GM21723 (cell line): Measurements from ENCODE around the gene SLC12A1.
A peak's percentile ranks its signal among the peaks of the same experiment; 100 is the strongest.
"Not testable (repeated sequence)": the region's sequence is repeated elsewhere in the genome, so short reads cannot be mapped to it uniquely, and the experiment has no call there.

Source experiments
- ATAC-seq: cut with Tn5 transposase; IDR thresholded peaks from one replicate; pipeline ENCODE4 v1.9.1; 2021; ENCODE audit warnings: mild to moderate bottlenecking, moderate library complexity; ENCODE audit not compliant: unreplicated experiment

SLC12A1 gene

DNA sequence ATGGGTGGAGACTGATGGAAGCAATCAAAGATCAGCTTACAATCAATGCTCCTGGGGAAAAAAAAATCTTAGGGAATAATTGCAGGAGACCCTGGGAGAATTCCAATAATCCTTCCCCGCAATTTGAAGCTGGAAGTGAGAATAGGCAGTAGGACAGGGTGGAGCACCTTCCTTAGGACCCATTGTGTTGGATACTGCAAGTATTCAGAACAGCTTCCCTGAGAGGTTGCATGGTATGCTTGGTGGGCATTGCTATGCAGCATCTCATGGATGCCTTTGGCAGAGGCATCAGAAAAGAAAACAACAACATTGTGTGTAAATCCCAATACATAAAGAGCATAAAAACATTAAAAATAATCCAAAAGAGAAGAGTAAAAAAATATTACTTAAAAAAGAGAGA, 100.5 kb downstream of the SLC12A1 start:
- no peak for ATAC-seq

DNA sequence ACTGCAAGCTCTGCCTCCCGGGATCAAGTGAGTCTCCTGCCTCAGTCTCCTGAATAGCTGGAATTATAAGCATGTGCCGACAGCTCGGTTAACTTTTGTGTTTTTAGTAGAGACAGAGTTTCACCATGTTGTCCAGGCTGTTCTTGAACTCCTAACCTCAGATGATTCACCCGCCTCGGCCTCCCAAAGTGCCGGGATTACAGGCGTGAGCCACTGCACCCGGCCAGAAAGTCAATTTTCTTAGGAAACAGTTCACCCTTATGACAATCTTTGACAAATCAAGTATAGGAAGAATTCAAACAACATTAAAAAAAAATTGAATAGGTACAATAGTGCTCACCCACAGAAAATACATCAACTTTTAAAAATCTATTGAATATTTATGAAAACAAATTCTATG, 101.5 kb downstream of the SLC12A1 start:
- ATAC-seq: no peak

DNA sequence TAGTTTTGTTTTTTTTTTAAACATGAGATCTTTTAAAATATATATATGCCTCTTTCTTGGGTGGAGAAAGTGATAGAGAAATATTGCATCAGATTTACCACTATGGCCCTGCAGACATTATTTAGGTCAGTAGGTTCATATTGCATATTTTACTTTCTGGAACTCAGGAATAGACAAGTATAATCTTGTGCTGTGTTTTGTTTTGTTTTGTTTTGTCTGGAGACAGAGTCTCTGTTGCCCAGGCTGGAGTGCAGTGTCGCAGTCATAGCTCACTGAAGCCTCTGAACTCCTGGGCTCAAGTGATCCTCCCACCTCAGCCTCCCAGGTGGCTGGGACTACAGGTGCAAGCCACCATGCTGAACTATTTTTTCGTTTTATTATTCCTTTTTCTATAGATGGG, 103.6 kb downstream of the SLC12A1 start:
- ATAC-seq: no peak

DNA sequence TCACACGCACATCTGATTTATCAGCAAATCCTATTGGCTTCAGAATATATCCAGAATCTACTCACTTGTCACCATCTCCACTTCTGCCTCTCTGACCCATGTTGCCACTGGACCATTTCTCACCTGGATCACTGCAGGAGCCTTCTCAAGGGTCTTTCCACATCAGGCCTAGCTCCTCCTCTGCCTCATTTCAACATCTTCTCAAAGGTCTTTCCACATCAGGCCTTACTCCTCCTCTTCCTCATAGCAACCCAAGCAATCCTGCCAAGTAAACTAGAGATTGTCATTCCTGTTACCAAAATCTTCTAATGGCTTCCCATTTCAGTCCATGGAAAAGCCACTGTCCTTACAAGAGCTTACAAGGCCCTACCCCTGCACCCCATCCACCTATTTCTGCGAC, 107.1 kb downstream of the SLC12A1 start:
- ATAC-seq: no peak

DNA sequence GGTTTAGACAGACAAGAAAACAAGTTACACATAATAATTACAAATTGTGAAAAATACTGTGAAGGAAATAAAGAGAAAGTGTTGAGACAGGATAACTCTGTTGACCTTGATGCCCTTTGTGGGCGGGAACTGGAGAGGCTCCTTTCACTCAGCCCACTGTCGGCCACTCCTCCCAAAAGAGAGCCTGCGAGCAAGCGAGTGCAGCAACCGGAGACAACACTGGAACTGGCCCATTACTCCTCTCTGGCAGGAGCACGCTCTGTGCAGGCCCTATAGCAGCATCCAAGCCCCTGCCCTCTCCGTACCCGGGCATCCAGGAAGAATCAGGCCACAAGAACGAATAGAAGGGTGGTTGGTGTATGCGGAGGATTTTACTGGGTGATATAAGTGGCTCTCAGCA, 108.9 kb downstream of the SLC12A1 start:
- ATAC-seq: no peak

DNA sequence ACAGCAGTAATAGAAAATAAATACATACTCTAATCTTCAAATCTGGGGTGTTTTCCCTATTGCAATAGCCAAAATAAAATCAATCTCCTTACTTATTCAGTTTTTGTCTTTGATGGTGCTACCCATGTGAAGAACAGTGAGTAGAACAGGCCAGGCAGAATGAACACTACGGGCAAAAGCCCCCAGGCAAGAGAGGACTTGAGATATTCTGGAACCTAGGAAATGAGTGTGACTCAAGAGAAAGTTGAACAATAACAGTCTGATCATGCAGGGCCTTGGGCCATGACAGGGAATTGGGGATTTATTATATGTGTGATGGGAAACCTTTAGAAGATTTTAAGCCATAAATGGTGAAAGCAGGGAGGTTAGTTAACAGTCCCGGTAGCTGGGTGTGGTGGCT, 111.1 kb downstream of the SLC12A1 start:
- ATAC-seq: no peak

DNA sequence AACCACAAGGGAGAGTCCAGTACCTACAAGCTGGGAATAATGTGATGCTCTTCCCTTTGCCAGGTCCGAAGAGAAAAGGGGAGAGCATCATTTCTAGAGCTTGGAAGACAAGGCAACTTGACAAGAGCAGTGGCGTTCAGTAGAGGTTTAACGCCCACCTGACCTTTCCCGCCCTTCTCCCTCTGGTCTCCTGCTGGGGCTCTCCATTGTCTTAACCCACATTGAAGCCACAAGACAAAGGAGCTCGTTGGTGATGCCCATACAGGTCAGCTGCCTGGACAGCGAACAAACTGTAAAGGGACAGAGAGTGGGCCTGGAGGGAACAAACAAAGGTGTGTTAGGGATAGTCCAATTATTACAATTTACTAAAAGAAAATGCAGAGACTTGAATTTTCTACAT, 112.0 kb downstream of the SLC12A1 start:
- no peak for ATAC-seq

DNA sequence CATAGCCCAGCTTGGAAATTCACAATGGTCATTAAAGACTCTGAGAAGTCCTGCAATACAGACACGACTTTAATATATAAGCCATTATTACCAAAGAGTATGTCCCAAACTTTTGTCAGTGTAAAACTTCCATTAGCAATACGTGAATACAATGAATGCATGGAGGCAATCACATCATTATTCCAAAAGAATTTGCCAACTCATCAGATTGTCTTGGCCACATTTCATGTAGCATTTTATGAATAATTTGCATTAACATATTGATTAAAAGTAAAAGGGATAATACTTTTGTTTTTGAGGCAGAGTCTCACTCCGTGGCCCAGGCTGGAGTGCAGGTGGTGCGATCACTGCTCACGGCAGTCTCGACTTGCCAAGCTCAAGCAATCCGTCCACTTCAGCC, 117.2 kb downstream of the SLC12A1 start:
- ATAC-seq: no peak

DNA sequence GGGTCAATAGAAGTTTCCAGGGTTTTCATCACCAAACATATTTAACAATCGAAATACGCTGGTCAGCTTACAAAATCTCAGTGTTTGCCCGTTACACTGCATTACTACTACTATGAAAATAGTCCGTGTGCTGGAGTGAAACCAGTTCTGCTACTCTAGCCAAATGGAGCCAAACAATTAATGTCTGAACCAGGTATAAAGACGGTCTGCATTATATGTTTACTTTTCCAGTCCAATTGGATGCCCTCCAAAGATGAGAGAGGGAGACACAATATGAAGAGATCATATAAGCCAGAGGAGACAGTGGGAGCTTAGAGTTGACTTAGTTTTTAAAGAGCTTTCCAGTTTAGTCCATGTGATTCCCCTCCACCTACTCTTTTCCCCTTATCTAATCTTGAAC, 118.8 kb downstream of the SLC12A1 start:
- ATAC-seq: no peak

DNA sequence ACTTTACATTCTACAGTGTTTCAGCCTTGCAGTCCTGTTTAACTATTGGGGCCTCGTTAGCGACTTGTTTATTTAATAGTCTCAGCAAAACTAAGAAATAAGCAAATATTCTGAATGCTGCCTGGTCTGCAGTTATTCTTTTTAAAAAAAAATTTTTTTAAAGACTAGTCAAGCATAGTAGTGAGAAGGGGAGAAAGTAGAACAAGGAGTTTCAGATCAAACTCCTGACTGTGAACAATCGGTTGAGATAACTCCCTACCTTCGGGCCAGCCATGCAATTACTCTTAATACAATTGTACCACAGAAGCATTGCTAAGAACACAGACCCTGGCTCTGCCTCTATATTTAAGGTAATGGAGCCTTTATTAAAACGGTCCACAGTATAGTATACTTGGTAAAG, 119.3 kb downstream of the SLC12A1 start:
- peak; percentile 43 for ATAC-seq

DNA sequence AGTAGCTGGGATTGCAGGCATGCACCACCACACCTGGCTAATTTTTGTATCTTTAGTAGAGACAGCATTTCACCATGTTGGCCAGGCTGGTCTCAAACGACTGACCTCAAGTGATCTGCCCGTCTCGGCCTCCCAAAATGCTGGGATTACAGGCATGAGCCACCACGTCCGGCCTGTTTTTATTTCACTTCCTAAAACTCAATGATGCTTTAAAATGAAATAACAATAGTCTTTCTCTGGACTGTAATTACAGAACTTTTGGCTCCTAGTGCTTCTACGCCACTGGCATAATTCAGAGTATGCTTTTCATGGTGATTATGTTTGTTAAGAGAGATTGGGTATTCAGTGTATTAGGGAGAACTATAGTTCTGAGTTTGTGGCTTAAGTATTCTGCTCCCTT, 120.1 kb downstream of the SLC12A1 start:
- not testable (repeated sequence) for ATAC-seq

DNA sequence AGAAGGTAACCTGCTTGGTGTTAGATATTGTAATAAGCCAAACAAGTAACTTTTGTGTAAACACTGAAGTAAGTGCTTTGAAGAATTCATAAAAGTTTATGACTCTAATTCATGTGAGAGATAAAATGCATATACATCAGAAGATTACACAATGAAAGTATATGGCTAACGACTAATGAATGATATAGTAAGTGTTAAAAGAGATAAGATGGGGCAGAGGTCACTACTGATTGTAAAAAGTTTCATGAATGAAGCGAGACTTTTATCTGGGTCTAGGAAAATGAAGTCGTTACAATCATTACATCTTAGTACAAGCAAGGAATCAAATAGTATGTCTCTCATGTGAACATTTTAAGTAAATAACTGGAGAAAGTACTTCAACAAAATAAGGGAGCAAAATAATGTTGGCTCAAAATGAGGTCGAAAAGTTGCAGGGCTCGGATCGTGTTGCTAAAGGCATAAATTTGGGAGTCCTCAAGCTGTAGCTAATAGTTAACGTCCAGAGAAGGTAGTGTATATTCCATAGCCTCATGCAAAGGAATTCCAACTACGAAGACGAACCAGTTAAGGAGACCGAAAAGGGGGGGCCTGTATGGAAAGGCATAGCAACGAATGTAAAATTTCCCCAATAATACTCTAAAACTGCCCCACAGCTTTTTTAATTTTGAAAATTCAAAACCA, 124.1 kb downstream of the SLC12A1 start:
- no peak for ATAC-seq

DNA sequence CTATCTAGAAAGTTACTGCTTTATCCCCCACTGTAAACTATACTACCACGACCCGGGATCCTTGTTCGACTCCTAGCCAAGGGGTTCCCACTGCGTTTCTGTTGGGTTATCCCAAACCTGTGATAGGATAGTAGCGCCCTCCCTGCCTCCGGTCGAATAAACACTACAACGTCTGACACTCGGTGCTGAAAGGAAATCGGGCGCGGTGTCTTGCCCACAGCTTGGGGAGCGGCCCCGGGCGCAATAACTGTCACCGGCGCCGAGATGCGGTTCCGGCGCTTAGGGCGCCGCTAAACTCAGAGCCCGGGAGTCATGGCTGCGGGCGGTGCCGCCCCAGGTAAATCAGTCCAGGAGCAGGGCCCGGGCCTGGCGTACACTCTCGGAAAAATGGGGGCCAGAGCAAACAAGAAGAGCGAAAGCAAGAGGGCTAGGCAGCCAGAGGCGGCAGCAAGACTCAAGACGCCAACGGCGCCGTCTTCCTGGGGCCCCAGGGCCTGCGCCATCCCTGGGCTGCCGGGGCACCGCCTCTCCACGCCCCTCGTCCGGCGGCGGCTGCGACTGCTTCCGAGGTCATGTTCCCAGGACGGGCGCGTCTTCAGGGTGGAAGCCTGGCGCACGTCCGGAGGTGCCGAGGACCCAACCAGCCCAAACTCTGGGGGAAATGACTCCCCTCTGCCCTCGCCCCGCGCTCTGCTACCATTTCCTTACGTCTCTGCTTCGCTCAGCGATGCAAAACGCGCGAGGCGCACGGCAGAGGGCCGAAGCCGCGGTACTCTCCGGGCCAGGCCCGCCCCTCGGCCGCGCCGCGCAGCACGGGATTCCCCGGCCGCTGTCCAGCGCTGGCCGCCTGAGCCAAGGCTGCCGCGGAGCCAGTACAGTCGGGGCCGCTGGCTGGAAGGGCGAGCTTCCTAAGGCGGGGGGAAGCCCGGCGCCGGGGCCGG, 125.0 kb downstream of the SLC12A1 start, which contains the start of gene DUT:
TSS of gene DUT (plus strand) at position 575 of the 941 bp plus-strand sequence. CDS start at position 662, 87 bp downstream.
- ATAC-seq: peak; percentile 88

DNA sequence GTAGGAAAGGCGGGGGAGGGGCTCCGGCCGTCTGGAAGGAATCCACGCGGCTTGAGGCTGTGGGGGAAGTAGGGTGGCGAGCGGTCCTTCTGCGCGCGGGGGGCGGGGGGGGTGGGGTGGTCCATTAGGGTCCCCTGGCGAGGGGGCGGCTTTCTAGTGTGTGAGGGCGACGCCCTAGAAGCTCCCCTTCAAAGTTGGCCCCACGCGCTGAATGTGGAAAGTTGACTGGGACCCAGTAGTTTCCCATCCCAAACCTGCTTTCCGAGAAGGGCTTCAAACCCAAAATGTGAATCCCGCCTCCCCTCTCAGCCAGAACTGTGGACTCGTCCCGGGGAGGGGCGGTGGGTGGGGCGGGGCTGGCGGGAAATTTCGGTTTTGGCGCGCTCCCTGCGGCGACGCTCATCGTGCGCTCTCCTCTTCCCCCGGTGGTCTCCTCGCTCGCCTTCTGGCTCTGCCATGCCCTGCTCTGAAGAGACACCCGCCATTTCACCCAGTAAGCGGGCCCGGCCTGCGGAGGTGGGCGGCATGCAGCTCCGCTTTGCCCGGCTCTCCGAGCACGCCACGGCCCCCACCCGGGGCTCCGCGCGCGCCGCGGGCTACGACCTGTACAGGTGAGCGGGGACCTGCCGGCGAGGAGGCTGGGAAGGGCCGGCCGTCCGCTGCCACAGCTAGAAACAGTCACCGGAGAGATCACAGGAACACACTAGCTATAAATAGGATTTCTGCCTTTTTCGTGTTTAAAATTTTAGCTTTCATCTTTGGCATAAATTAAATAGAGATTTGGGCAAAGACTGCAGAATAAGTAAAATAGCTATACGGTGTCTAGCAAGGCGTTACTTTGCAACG, 125.9 kb downstream of the SLC12A1 start:
- ATAC-seq: peak; percentile 59

DNA sequence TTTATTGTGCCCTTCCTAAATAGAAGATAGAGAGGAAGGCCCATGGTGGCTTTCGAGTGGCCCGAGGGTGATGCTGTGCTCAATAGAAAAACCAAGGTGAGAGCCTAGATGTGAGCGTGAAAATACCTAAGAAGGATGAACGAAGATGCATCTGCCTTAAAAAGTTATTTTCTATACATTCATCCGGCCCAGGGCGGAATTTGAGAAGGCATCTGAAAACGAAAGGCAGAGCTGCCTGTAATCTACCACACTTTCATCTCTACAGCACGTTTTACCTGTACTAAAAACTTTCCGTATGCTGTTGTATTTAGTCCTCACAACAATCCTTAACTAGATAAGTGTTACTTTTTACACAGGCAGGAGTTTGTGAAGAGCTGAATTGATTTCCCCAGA, 126.5 kb downstream of the SLC12A1 start:
- ATAC-seq: no peak

DNA sequence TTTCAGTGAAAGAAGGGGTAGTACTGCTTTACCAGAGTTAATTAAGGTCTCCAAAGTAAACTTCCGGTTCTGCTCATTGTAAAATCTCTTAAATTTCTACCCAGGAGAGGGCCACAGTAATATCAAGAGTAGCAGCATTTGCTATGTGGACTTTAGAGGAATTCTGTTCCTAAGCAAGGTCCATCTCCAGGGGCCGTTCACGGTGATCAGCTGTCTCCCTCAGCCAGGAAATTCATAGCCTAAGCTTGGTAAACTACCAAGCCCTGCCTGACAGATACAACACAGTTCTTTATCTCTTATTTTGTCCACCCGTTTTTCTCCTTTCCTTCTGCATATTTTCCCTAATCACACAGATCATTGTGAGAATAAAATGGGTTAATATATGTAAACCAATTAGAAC, 127.4 kb downstream of the SLC12A1 start:
- no peak for ATAC-seq

DNA sequence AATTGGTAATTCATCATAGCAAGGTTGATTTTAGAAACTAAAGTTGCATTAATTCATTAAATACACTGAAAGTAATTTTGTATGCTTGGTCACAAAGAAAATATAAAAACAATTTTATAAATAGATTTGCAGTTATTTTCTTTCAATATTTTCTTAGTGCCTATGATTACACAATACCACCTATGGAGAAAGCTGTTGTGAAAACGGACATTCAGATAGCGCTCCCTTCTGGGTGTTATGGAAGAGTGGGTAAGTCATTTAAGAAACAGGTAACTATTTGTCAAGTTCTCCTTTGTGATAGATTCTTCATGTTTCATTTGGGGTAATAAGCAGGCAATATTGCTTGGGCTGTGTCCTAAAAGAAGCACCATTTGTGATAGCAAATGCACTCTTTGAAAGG, 128.2 kb downstream of the SLC12A1 start:
- ATAC-seq: no peak

DNA sequence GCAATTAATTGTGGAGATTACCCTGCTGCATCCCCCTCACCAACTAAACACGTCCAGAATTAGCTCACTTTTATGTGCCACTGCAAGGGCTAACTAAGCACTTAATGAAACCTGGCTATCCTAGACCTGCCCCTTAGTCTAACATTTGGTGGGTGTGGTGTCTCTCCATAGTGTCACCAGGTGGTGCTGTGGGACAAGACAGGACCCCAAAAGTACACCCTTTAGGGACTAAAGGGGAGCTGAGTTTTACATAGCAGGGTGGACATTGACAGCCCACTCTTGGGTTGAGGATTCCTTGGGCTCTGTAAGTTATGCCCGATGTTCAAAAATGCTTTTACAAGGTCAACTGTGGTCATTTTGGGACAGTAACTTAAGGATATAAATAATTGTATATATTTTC, 130.8 kb downstream of the SLC12A1 start:
- no peak for ATAC-seq

DNA sequence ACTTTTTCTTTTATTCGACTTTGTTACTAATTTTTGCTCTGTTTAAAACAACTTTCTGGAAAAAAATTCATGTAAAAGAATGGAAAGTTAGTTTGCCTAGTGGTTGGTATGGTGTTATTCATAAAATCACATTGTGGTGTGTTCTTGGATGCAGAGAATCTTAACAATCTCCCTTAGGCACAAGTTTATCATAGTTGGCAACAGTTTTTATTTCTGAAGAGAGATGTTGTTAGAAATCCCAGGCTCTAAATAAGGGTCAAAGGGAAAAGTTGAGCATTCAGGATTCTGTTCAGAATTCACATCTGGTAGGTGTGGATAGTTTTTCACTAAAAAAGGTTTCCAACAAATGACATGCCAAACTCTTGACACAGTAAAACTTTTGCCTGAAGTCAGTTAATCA, 131.5 kb downstream of the SLC12A1 start:
- no peak for ATAC-seq

DNA sequence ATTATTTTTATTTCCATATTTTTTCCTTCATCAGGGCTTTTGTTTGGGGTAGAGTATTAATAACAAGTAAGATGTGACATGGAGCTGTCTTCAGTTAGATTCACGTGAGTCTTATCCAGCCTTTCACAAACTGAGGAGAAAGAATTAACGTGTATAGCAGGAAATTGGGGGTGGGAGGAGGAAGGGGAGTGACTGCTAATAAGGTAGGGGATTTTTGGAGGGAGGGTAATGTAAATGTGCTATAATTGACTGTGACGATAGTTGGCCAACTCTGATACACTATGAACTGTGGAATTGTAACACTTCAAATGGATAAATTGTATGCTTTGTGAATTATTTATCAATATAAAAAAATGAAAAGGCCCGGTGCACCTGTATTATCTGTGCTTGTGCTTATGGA, 134.0 kb downstream of the SLC12A1 start:
- ATAC-seq: no peak

DNA sequence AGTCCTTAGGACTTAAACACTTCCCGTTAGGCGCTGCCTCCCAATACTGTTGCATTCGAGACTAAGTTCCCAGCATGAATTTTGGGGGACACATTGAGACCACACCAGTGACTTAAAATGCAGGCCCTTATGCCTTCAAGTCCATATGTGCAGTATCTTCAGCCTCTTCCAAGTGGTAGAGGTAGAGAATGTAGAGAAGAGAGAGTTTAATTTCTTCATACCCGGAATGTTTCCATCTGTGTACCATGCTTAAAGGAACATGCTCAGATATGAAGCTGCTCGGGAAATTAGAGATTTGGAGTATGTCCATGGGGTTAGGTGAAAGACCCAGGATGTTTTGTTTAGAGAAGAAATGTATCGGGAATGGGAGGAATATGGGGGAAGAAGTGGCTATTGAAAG, 137.8 kb downstream of the SLC12A1 start:
- no peak for ATAC-seq
